Measurements from ENCODE around the gene PRDM8. TPM values are rescaled to one million over a fixed set of nuclear protein-coding genes. Genes with fewer than 3 reads are reported as not detected.
A peak's percentile ranks its signal among the peaks of the same experiment; 100 is the strongest.

The PRDM8 gene
- 1 to 10 TPM; 1.2 to 7.0 (median 5.9) TPM for total RNA-seq

GRCh38 chr4:80196922-80197573 lies at the start of gene PRDM8:
Gene PRDM8 (plus strand): TSS chr4:80197503. CDS start chr4:80200081, 2,578 bp downstream.
- DNase-seq (ENCODE audit: low spot score in 2 of 2), result no peak

GRCh38 chr4:80150387-80151180 lies 46.7 kb upstream of the PRDM8 start:
- H3K4me3 ChIP-seq, result no peak overlapping the region
- H3K9me3 ChIP-seq, result no peaks in the 10 kb centered on the region
- H3K27me3 ChIP-seq, result no peaks in the 10 kb centered on the region
- TF ChIP-seq POLR2A (IDR thresholded peaks at IDR 0.05) (no peak), CTCF (IDR thresholded peaks at IDR 0.05) (no peak), POLR2AphosphoS5 (IDR thresholded peaks at IDR 0.05) (no peak)
- intact Hi-C loops (cut with DNase I; ENCODE audit: low total_unique reads), result no loop called here
- H3K4me1 ChIP-seq, result no peaks in the 10 kb centered on the region
- no peak overlapping the region for H3K27ac ChIP-seq
- no peak for DNase-seq (ENCODE audit: low spot score in 2 of 2)
- H3K36me3 ChIP-seq, result no peaks in the 10 kb centered on the region

More at GRCh38 chr4:80196922-80197573, at the start of gene PRDM8:
- H3K36me3 ChIP-seq, result no peaks in the 10 kb centered on the region
- peak within 1 kb of the TSS; percentile 11 to 36 (median 28) for H3K4me3 ChIP-seq
- H3K4me1 ChIP-seq, result peaks cover 0 to 5% of the 10 kb centered on the region in 2 donors
- H3K9me3 ChIP-seq, result no peaks in the 10 kb centered on the region
- H3K27ac ChIP-seq, result no peak within 1 kb of the TSS
- TF ChIP-seq CTCF (IDR thresholded peaks at IDR 0.05) (no peak), POLR2A (IDR thresholded peaks at IDR 0.05) (no peak)
- H3K27me3 ChIP-seq, result peaks cover 0 to 81% of the 10 kb centered on the region in 2 donors
- intact Hi-C loops (cut with DNase I; ENCODE audit: low total_unique reads), result no loop called here

- no peaks in the 10 kb centered on the region for H3K4me1 ChIP-seq
- intact Hi-C loops (cut with DNase I; ENCODE audit: low total_unique reads), result no loop called here
- no peaks in the 10 kb centered on the region for H3K9me3 ChIP-seq
- DNase-seq (ENCODE audit: low spot score in 2 of 2), result no peak
- H3K4me3 ChIP-seq, result no peak overlapping the region
- H3K27me3 ChIP-seq, result no peaks in the 10 kb centered on the region
- TF ChIP-seq POLR2A (IDR thresholded peaks at IDR 0.05) (no peak), CTCF (IDR thresholded peaks at IDR 0.05) (no peak), POLR2AphosphoS5 (IDR thresholded peaks at IDR 0.05) (no peak)
- no peak overlapping the region for H3K27ac ChIP-seq
- no peaks in the 10 kb centered on the region for H3K36me3 ChIP-seq
Observed at GRCh38 chr4:80151981-80152380, 45.3 kb upstream of the PRDM8 start.

- TF ChIP-seq CTCF (IDR thresholded peaks at IDR 0.05) (no peak), POLR2A (IDR thresholded peaks at IDR 0.05) (no peak), POLR2AphosphoS5 (IDR thresholded peaks at IDR 0.05) (no peak)
- H3K9me3 ChIP-seq, result peaks cover 0 to 10% of the 10 kb centered on the region in 2 donors
- no peaks in the 10 kb centered on the region for H3K27me3 ChIP-seq
- intact Hi-C loops (cut with DNase I; ENCODE audit: low total_unique reads), result no loop called here
- DNase-seq (ENCODE audit: low spot score in 2 of 2), result no peak
- H3K4me1 ChIP-seq, result no peaks in the 10 kb centered on the region
- no peak overlapping the region for H3K4me3 ChIP-seq
- no peaks in the 10 kb centered on the region for H3K36me3 ChIP-seq
- no peak overlapping the region for H3K27ac ChIP-seq
Observed at GRCh38 chr4:80153874-80154544, 43.3 kb upstream of the PRDM8 start.

- Histone ChIP-seq H3K36me3 (no peaks in the 10 kb centered on the region), H3K27me3 (no peaks in the 10 kb centered on the region), H3K27ac (no peak overlapping the region), H3K4me1 (no peaks in the 10 kb centered on the region), H3K9me3 (peaks cover 0 to 10% of the 10 kb centered on the region in 2 donors), H3K4me3 (no peak overlapping the region)
- intact Hi-C loops (cut with DNase I; ENCODE audit: low total_unique reads), result no loop called here
- TF ChIP-seq CTCF (IDR thresholded peaks at IDR 0.05) (no peak), POLR2A (IDR thresholded peaks at IDR 0.05) (no peak), POLR2AphosphoS5 (IDR thresholded peaks at IDR 0.05) (no peak)
- no peak for DNase-seq (ENCODE audit: low spot score in 2 of 2)
Observed at GRCh38 chr4:80154545-80154933, 42.8 kb upstream of the PRDM8 start.

Measured in breast epithelium (tissue), 4 donors.